ENCODE measurements around the gene MAMSTR. TPM values are rescaled to one million over a fixed set of nuclear protein-coding genes. Genes with fewer than 3 reads are reported as not detected.

Gene MAMSTR
- total RNA-seq, 1 experiment from 2014 or later: 0.18 TPM

DNA sequence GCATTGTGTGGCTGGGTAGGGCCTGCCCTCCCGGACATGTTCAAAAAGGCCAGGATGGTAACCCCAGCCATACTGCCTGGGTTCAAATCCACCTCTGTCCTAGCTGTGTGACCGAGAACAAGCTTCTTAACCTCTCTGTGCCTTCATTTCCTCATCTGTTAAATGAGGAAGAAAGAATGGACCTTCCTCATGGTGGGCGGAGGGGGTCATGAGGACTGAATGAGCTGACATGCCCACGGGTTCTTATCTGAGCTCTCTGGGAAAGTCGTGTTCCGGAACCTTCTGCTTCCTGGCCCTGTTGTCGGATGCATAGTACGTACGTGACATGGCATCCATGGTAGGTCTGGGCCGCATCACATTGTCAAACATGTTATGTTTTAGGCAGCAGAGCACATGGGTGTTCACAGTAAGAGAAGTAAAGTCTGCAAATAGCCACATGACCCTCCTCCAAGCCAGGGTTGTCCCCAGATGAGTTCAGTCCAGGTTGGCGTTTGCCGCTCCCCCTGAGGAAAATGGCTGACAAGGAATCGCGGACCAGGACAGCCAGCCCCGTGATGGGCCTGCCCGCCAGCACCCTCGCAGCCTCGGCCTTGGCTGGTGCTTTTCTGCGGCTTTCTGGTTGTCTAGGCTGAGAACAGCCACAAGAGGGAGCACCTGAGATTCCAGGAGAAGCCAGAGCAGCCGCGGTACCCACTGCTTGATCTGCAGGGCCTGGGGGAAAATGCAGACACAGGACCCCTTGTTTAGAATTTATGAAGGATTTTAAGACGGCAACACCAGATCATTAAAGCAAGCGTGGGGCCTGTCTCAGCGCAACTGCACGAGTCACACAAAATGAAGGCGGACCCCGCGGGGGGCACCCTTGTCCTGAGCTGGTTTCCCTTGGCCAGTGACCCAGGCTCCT is 44.4 kb downstream of the MAMSTR start:
- H3K9me3 ChIP-seq (ENCODE audit: low read length): no peaks in the 10 kb centered on the region
- peak; percentile 85 for DNase-seq
- no peaks in the 10 kb centered on the region for H3K79me2 ChIP-seq (ENCODE audit: low read length)
- H4K20me1 ChIP-seq (ENCODE audit: low read length): no peaks in the 10 kb centered on the region
- peak; percentile 88 for ATAC-seq
- H3K4me3 ChIP-seq (ENCODE audit: low read length): no peak overlapping the region
- H3K4me2 ChIP-seq (ENCODE audit: low read length): 0 out of 2 replicates have a peak overlapping the region, but pooled peaks have one; percentile 19
- TF ChIP-seq EZH2phosphoT487 (IDR thresholded peaks at IDR 0.05; ENCODE audit: borderline replicate concordance, low read length): no peak
- TF ChIP-seq, protein P1, sequence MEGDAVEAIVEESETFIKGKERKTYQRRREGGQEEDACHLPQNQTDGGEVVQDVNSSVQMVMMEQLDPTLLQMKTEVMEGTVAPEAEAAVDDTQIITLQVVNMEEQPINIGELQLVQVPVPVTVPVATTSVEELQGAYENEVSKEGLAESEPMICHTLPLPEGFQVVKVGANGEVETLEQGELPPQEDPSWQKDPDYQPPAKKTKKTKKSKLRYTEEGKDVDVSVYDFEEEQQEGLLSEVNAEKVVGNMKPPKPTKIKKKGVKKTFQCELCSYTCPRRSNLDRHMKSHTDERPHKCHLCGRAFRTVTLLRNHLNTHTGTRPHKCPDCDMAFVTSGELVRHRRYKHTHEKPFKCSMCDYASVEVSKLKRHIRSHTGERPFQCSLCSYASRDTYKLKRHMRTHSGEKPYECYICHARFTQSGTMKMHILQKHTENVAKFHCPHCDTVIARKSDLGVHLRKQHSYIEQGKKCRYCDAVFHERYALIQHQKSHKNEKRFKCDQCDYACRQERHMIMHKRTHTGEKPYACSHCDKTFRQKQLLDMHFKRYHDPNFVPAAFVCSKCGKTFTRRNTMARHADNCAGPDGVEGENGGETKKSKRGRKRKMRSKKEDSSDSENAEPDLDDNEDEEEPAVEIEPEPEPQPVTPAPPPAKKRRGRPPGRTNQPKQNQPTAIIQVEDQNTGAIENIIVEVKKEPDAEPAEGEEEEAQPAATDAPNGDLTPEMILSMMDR (conservative IDR thresholded peaks at IDR 0.05; ENCODE audit: low read depth, low read length): peak; percentile 80
- H3K9ac ChIP-seq (ENCODE audit: low read length): no peak overlapping the region
- H3F3A ChIP-seq (ENCODE audit: low read length, unreplicated experiment): no peaks in the 10 kb centered on the region
- intact Hi-C loops (cut with micrococcal nuclease): loop anchor here (5.0 kb wide), 1 partner anchor 37 kb away; no protein-coding TSS in a partner anchor
- no TSS peak for BruUV-seq (replicated peaks)
- no peak overlapping the region for H3K27ac ChIP-seq (ENCODE audit: low read length)
- H3K36me3 ChIP-seq (ENCODE audit: low read depth, low read length): no peaks in the 10 kb centered on the region
- POLR2A ChIA-PET (ENCODE audit: unreplicated experiment): no interaction called here
- CTCF ChIA-PET: no interaction called here
- no peaks in the 10 kb centered on the region for H3K9me2 ChIP-seq (replicated peaks; ENCODE audit: low read length)
- no peaks in the 10 kb centered on the region for H3K27me3 ChIP-seq (ENCODE audit: low read length)
- no peaks in the 10 kb centered on the region for H3K4me1 ChIP-seq (ENCODE audit: insufficient read depth, low read length)
- peak overlapping the region; percentile 63 for H2AFZ ChIP-seq (ENCODE audit: low read length)

DNA sequence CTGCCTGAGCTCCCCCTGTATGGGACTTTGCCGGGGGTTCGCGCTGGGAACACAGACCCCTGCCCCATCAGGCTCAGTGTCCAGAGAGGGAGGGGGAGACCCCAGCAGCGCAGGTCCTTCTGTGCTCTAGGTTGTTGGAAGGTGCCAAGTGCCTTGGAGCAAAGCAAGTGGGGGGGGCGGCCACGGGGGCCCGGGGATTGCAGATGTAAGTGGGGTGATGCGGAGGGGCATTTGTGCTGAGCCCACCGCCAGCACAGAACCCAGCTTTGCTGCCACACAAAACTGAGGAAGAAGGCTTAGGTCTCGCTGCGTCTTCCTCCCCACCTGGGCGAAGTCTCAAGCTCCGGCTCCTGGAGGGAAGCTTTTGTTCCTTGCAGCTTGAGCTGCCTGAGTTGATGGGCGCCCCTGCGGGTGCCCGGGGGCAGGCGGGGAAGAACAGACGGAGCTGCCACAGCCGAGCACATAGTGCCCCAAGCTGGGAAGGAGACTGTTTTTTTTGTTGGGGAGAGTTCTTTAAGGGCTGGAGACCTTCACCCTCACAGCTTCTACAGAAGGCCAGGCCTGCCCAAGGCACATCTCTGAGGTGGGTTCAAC is 45.2 kb downstream of the MAMSTR start:
- intact Hi-C loops (cut with micrococcal nuclease): no loop called here
- H3K4me3 ChIP-seq (ENCODE audit: low read length): no peak overlapping the region
- ChIA-PET POLR2A (ENCODE audit: unreplicated experiment) (no interaction called here), CTCF (interaction anchor here (0.8 kb wide), 1 partner anchor 25 kb away, joined by 3 read pairs; no protein-coding TSS in a partner anchor)
- H3K36me3 ChIP-seq (ENCODE audit: low read depth, low read length): no peaks in the 10 kb centered on the region
- no peaks in the 10 kb centered on the region for H3K9me2 ChIP-seq (replicated peaks; ENCODE audit: low read length)
- DNase-seq (no peak), ATAC-seq (no peak)
- no peak overlapping the region for H3K4me2 ChIP-seq (ENCODE audit: low read length)
- no peak overlapping the region for H3K27ac ChIP-seq (ENCODE audit: low read length)
- H3F3A ChIP-seq (ENCODE audit: low read length, unreplicated experiment): no peaks in the 10 kb centered on the region
- H4K20me1 ChIP-seq (ENCODE audit: low read length): no peaks in the 10 kb centered on the region
- H3K9me3 ChIP-seq (ENCODE audit: low read length): no peaks in the 10 kb centered on the region
- no peaks in the 10 kb centered on the region for H3K79me2 ChIP-seq (ENCODE audit: low read length)
- BruUV-seq (replicated peaks): no TSS peak
- H3K9ac ChIP-seq (ENCODE audit: low read length): no peak overlapping the region
- no peaks in the 10 kb centered on the region for H3K27me3 ChIP-seq (ENCODE audit: low read length)
- no peak overlapping the region for H2AFZ ChIP-seq (ENCODE audit: low read length)
- H3K4me1 ChIP-seq (ENCODE audit: insufficient read depth, low read length): no peaks in the 10 kb centered on the region
- TF ChIP-seq EZH2 (IDR thresholded peaks at IDR 0.05; ENCODE audit: low read length, unreplicated experiment) (no peak), EZH2phosphoT487 (IDR thresholded peaks at IDR 0.05; ENCODE audit: borderline replicate concordance, low read length) (no peak)
- TF ChIP-seq, protein P1 (conservative IDR thresholded peaks at IDR 0.05; ENCODE audit: low read depth, low read length): no peak

All from PC-3 (cell line).